GOT3 (cell line): Measurements from ENCODE around the gene SLC35F3.
"Not testable (repeated sequence)": the region's sequence is repeated elsewhere in the genome, so short reads cannot be mapped to it uniquely, and the experiment has no call there.

Experiments used
- DNase-seq: peaks from one replicate; lab custom pipeline; 2025; ENCODE audit warnings: mixed read lengths; lab: John Stamatoyannopoulos, UW

The SLC35F3 gene

DNA sequence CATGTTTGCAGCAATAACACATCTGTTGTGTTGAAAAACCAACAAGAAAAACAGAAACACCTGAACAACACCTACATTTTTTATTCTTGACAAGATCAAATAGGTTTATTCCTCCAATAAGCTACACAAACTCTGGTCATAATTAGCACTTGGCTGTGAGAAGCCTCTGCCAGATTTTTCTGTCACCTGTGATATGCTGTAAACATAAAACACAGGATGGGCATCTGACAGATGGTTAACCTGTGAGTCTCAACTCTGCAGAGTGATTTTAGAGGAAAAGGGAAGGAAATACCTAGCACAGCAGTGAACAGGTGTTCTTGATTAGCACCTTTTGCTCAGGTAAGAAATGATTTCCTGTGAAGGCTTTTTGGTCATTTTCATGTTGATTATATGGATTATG is 293.4 kb downstream of the SLC35F3 start:
- no peak for DNase-seq

GRCh38 chr1:234199476-234200127 is 295.1 kb downstream of the SLC35F3 start:
- DNase-seq: no peak

DNA sequence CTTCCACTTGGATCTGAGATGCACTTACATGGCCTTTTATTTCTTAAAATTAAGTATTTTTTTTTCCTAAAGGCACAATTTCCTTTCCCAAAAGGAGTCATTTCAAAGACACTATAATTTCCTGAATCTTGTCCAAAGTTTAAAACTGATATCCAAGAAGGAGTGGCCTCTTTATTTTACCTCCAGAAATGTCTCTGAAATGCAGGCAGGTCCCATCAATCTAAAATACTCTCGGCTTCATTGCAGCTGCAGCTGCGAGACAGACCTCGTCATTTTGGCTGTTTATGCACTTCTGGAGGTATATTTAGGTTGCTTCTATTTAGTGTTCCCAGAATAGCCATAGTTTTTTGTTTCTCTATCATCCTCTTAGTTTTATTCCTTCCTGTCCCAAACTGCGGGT is 296.1 kb downstream of the SLC35F3 start:
- no peak for DNase-seq

GRCh38 chr1:234201600-234201999 is 297.1 kb downstream of the SLC35F3 start:
- DNase-seq: no peak

- no peak for DNase-seq
Measured at GRCh38 chr1:234205966-234206365, 301.5 kb downstream of the SLC35F3 start.

DNA sequence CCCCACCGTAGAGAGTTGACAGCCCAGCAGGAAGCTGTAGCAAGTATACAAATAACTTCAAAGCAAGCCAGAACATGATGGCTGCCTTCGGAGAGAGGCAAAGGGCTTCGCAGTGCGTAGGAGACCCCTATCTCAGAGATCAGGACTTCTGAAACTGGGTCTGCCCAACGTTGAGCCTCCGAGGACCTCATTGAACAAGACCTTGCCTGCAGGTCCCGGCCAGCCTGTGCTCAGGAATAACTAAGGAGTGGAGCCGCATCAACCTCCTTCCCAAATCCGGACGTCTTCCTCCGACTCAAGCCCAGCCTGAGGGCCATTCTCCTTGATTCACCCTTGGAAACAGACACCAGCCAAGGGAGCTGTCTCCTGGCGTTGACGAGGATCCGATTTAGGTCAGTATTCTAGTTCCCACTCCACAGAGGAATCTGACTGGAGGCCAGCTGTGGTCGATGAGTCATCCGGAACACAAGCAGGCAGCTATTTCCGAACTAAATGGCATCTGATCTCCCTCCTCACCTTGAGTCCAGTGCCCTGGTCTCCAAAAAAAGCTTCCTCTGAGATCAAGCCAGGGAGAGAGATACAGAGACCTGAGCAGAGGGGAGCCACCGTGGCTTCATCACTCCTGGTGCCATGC is 302.3 kb downstream of the SLC35F3 start:
- DNase-seq: no peak

- no peak for DNase-seq
Measured at GRCh38 chr1:234208351-234208750, 303.9 kb downstream of the SLC35F3 start.

- no peak for DNase-seq
Measured at GRCh38 chr1:234208791-234209190, 304.3 kb downstream of the SLC35F3 start.

- not testable (repeated sequence) for DNase-seq
Measured at GRCh38 chr1:234210429-234210828, 306.0 kb downstream of the SLC35F3 start.

- DNase-seq: not testable (repeated sequence)
Measured at GRCh38 chr1:234211855-234212254, 307.4 kb downstream of the SLC35F3 start.

DNA sequence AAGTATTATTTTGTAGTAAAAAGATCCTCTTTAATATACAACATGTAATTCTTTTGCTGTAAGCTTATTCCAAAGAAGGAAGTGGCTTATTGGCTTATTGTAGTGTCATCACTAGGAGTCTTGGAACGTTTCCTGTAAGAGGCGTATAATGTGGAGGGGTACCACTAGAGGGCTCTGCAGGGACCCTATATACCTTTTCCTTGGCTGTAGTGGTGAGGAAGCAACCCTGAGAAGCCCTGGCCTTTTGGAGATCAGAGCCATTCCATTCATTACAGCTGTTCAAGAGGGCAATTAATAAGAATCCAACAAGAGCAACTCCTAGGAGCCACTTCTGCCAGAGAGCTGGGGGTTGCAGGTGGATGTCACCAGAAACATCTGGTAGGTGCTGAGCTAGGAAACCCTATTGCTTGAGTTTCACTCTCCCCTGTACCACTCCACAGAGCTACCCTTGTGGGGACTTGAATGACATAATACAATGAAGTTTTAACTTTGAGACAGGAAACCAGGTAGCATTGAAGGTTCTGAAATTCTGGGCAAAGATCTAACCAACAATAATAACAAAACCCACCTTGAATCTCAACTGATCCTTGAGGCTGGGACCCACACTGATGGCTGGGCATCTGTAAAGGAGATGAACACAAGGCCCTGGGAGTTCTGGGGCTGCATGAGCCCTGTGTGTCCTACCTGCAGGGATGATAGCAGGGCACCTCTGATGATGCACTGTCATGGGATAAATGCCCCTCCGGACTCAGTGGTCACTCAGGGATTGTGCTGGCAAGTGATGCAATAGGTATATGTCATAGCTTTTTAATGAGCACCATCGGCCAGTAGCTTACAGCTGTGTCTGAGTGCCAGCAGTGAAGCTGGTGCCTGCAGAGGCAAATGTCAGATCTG is 308.5 kb downstream of the SLC35F3 start:
- no peak for DNase-seq

DNA sequence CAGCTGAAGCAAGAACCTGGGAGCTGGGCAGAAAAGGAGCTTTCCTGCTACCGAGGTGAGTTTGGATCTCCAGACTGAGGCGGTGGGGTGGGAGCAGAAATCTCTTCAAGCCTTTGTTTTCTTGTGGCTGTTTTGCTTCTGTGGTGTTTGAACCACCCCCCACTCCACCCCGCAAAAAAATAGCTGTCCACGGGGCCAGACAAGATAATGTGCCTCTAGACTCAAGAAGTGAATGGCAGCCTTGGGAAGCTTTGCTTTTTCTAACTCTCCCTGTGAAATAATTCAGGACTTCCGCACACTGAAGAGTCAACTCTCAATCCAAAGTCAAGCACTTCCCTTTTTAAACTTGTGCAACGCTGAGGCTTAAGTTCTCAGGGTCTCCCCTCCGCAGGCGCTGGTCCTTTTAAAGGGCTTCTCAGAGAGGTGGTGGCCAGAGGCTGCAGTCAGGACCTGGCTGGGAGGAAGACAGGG is 309.2 kb downstream of the SLC35F3 start:
- no peak for DNase-seq

DNA sequence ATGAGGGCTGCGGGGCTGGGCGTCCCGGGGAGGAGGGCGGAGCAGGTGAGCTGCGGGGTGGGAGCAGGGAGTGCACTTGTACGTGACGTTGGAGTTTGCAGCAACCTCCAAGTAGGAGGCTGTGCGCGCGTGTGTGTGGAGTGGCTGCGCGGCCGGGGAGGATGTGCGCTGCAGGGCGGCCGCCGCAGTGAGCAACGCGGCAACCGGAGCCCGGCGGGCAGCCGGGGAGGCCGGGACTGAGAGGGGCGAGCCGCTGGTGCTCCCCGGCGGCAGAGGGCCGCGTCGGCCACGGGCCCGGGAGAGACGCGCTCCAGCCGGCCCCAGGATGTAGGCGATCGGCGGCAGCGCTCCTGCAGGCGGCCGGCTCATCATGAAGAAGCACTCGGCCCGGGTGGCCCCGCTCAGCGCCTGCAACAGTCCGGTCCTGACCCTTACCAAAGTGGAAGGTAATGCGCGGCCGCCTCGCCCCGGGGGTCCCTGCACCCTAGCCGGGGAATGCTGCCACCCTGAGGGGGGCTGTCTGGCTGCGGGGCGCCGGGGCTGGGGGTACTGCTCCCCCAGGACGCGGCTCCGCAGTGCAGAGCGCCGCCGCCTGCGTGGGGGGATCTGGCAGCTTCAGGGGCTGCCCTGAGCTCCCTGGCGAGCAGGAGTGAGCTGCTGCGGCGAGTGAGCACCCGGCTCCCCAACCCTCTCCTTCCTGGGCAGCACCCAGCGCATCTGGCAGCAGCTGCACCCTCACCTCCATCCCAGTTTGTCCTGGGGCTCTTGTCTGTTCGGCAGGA is 309.8 kb downstream of the SLC35F3 start:
- no peak for DNase-seq

DNA sequence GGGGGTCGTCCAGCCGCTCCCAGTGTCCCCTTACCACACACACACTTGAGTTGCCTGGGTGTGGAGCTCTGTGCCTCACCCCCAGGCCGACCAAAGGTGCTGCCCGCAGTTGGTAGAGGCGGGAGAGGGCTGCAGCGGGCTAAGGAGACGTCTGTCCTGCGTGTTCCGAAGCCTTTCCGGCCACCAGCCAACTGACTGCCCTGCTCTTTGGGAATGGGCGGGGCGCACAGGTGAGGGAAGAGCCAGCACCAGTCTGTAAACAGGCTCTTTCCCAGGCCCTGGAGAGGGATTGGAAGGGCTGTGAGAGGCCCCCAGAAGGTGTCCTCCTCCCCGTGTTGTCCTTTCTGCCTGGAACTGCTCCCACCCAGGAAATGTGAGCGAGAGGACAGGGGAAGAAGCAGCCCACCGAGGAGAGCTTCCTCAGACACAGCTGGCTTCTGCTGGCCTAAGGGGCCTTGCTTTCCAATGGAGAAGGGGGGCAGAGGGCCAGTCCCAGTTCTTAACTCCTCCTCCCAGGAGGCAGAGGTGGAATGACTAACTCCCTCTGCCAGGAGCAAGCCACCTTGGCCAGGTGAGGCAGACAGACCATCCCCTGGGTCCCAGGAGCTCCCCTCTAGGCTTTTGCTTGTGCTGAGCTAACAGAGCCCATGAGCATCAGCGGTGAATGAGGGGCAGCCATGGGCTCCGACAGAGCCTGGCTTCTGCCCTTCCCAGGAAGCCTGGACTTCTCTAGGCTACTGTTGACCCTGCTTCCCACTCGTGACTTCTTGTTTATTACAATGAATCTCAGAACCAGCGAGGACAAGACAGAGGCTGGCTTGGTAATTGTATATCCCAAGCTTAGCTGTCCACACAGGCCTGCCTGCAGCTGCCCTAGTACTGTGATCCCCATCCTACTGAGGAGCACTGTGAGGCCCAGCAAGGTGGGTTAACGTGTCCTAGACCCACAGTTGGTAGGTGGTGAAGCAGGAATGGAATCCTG is 310.7 kb downstream of the SLC35F3 start:
- no peak for DNase-seq

GRCh38 chr1:234216116-234216703 is 311.7 kb downstream of the SLC35F3 start:
- DNase-seq: no peak

GRCh38 chr1:234217316-234217840 is 312.9 kb downstream of the SLC35F3 start:
- DNase-seq: no peak

DNA sequence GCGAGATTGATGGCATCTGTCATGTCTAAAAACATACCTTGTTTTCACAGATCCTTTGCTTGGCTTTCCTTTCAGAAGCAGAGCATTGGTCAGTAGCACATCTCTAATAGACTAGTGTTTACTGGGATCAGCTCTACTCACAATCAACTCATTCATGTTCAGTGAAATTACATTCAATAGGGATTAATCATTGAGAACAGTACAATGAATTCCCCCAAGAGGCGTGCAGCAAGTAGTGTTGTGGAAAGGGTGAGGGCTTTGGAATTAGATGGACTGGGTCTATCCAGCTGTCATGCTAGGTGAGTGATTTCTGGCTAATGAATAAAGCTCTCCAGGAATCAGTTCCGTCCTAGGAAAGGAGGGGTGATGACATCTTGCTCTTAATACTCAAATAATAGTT is 313.6 kb downstream of the SLC35F3 start:
- DNase-seq: no peak

DNA sequence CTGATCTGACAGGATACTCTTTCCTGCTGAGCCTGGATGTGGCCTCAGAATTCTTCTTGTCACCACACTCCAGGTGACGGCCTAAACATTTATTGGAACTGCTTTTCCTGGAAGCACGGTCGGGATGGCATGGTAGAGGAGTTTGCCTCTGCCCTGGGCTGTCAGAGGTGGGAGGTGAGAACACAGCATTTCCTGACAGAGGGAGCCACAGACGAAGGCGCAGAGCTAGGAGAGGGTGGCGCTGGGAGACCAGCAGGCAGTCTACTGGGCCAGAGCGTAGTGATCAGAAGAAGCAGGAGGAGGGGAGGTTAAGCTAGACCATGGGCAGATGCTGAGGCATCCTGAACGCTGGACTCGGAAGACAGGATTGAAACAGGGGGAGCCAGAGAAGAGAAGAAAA is 315.2 kb downstream of the SLC35F3 start:
- DNase-seq: no peak

DNA sequence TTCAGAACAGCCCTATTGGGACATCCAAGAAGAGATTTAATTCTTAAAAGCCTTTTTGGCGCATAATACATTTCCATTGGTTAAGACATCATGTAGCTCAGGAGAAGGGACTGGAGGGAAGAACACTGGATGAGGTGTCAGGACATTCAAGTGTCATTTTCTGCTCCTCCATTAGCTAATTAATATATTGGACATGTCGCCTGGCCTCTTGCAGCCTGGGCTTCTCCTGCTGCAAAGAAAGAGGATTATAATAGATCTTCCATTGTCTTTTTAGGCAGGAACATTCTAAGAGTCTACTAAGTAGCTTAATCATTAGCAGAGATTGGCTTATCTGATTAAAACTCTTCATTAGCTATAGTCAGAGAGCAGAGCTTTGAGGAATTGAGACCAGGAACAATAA is 317.1 kb downstream of the SLC35F3 start:
- DNase-seq: no peak
